PFSK-1 (cell line): ENCODE results near the gene ACOT7.

Source experiments
- POLR2AphosphoS5 ChIP-seq: IDR thresholded peaks from 2 replicates; pipeline ENCODE4 v1.6.1; 2012; ENCODE audit warnings: low read depth, mild to moderate bottlenecking, control low read depth, low read length, moderate library complexity
- TAF1 ChIP-seq: IDR thresholded peaks from 2 replicates; pipeline ENCODE4 v1.6.1; 2012; ENCODE audit warnings: low read length, control low read depth, borderline replicate concordance; ENCODE audit not compliant: insufficient read depth

DNA sequence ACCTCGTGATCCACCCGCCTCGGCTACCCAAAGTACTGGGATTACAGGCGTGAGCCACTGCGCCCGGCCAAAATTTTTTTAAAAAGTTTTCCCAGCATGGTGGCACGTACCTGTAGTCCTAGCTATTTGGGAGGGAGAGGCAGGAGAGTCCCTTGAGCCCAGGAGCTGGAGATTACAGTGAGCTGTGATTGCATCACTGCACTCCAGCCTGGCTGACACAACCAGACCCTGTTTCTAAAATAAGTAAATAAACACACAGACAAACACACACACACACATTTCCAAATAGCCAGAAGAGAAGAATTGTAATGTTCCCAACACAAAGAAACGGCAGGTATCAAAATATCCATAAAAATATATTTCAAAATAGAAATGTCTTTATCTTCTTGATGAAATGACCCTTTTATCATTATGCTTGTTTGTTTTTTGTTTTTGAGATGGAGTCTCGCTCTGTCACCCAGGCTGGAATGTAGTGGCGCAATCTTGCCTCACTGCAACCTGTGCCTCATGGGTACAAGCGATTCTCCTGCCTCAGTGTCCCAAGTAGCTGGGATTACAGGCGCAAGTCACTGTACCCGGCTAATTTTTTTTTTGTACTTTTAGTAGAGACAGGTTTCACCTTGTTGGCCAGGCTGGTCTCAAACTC is 16.8 kb upstream of the ACOT7 start:
- no peak for TF ChIP-seq TAF1
- no peak for TF ChIP-seq POLR2AphosphoS5
